RPMI7951 (cell line): ENCODE results near the gene RNF214. TPM values are rescaled to one million over a fixed set of nuclear protein-coding genes. Genes with fewer than 3 reads are reported as not detected.

Experiments
- DNase-seq: peaks from one replicate; pipeline ENCODE4 v3.0.0-alpha.2; 2012; ENCODE audit warnings: low read depth
- total RNA-seq: library from RNA; depleted of rRNA; stranded (reverse); fragments of >200 nt; shearing (Covaris generic); gene quantifications from 2 replicates; pipeline ENCODE4 v1.2.3, GENCODE V29; 2014

The RNF214 gene
- total RNA-seq, 1 experiment from 2014 or later: 7.1 TPM

- DNase-seq: peak; percentile 98
Measured at GRCh38 chr11:117281159-117281558, 48.7 kb downstream of the RNF214 start.

DNA sequence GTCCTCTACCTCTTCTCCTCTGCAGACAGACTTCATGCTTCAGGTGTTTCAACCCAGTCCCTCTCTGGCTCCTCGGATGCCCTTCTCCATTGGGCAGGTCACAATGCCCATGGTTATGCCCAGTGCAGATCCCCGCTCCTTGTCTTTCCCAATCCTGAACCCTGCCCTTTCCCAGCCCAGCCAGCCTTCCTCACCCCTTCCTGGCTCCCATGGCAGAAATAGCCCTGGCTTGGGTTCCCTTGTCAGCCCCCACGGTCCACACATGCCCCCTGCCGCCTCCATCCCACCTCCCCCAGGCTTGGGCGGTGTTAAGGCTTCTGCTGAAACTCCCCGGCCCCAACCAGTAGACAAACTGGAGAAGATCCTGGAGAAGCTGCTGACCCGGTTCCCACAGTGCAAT, 49.4 kb downstream of the RNF214 start:
- DNase-seq: no peak

DNA sequence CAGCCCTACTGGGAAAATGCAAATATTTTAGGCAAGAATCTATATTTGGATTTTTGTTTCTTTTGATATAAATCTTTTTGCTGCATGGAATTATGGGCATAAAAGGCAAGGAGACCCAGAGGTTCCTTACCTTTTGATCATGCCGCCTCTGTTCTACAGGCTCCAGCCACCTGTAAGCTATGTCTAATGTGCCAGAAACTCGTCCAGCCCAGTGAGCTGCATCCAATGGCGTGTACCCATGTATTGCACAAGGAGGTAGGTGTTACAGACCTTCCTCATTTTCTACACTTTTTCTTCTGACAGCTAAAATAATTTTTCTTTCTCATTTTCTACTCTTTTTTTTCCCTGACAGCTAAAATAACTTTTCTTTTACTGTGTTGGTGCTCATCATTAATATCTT, 50.5 kb downstream of the RNF214 start:
- no peak for DNase-seq

DNA sequence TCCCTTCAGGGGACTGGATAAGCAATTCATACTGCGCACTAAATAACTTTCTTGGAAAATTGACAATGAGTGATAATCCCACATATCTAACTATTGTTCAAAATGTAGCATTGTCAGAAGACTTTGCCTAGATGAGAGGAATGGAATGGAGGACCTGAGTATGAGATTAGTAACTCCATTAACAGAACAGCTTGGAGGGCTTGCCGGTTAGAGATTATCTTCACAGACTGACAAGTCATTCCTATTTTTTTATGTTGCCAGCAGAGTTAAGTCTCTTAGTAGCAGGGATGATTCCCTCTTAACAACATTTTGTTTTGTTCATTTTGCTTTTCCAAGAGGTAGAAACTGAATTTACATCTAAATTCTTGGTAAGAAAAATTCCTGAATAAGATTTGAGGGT, 51.6 kb downstream of the RNF214 start:
- no peak for DNase-seq

DNA sequence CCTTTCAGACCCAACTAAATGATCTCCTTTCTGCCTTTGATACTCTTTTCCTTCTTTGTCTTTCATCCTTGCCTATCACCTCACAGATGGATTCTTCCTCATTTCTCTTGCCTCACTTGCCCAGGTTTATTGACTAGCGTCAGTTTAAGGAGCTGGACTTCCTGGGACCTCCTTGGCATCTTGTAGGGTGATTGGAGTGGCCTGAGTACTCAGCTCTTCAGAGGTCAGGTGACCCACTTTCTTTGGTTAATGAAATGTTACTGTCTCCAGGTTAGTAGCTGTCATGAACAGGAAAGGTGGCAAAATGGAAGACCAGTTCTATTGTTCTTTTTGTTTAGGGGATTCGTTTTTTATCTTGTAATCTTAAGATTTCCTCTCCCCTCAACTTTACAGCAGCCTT, 54.1 kb downstream of the RNF214 start:
- DNase-seq: no peak

GRCh38 chr11:117287668-117288067, 55.2 kb downstream of the RNF214 start:
- no peak for DNase-seq

- DNase-seq: no peak
Measured at GRCh38 chr11:117289795-117290194, 57.3 kb downstream of the RNF214 start.

DNA sequence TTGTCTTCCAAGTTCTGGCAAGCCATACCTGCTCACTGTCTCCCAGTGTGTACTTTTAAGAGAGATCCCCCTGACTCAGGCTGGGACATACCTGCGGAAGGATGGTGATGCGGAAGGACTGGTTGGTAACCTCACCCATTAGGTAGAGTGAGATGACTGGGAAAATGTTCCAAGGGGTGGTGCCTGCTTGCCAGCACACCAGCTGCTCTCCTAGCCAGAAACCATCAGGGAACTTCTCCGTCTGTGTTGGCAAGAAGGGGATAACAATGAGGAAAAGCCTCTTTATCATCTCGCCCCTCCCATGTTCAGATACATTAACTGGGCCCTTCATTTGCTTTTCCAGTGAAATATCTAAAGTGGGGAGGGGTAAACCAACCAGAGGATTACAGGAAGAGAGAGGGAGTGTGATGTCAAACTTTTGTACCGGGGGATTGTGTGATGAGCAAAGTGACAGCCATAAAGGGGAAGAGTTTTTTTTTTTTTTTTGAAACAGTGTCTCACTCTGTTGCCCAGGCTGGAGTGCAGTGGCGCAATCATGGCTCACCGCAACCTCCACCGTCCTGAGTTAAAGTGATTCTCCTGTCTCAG, 58.4 kb downstream of the RNF214 start, which contains the start of gene BACE1-AS:
Gene BACE1-AS, plus strand, starts transcription at position 538 of the 588 bp plus-strand sequence.
- DNase-seq: no peak

- no peak for DNase-seq
Measured at GRCh38 chr11:117292616-117293015, 60.1 kb downstream of the RNF214 start.

DNA sequence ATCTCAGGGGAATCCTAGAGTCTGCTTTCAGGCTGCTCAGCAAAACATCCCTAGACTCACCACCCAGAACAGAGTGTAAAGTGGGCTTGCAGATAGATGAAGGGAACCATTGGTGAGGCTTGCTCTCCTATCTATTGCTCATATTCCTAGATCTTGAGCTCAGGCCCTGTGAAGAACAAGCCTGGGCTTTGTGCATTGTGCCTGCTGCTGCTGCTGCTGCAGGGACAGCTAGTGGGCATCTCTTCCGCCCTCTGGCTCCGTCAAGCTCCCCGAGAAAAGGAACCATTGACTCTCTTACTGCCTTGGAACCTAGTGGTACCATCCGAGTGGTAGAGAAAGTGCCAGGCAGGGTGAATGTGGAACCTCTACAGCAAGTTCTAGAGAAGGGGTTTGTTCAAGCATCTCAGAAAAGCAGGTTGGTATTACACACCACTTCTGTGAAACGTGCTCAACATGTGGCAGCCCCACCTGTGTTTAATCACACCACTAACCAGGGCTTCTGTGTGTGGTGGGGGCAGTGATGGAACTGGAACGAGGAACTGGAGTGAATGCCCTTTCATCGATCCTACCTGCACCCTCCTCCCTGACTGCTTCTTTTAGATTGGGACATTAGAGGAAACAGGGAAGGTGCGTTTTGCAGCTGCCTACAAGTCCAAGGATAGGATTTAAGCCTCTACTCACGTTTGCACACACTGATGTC, 63.1 kb downstream of the RNF214 start:
- DNase-seq: no peak

DNA sequence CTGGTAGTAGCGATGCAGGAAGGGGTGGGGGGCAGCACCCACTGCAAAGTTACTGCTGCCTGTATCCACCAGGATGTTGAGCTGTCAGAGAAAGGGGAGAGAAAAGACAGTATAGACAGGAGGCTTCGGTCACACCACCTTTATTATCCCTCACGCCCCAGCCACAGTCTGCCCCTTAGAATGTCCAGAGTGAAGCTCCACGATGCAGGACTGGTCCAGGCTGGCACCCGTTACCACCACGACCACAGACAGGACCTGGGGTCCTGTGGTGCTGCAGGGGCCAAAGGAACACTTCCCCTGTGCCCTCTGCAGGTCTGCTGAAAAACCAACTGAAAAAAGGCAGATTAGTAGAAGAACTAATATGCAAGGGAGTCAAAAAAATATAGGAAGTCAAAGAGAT, 64.4 kb downstream of the RNF214 start:
- DNase-seq: no peak

DNA sequence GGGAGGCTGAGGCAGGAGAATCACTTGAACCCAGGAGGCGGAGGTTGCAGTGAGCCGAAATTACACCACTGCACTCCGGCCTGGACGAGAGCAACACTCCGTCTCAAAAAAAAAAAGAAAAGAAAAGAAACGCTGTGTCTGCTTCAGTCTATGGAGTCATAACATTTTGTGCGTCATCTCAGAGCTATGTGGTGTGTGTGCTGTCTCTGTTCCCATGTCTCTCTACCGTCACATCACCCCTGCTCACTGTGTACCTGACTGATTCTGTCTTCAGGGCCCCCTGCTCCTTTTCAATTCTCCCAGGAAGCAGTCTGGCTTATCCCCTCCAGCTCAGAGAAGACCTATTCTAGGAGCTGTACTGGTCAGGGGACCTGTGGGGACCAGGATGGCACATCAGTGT, 65.7 kb downstream of the RNF214 start:
- DNase-seq: no peak

DNA sequence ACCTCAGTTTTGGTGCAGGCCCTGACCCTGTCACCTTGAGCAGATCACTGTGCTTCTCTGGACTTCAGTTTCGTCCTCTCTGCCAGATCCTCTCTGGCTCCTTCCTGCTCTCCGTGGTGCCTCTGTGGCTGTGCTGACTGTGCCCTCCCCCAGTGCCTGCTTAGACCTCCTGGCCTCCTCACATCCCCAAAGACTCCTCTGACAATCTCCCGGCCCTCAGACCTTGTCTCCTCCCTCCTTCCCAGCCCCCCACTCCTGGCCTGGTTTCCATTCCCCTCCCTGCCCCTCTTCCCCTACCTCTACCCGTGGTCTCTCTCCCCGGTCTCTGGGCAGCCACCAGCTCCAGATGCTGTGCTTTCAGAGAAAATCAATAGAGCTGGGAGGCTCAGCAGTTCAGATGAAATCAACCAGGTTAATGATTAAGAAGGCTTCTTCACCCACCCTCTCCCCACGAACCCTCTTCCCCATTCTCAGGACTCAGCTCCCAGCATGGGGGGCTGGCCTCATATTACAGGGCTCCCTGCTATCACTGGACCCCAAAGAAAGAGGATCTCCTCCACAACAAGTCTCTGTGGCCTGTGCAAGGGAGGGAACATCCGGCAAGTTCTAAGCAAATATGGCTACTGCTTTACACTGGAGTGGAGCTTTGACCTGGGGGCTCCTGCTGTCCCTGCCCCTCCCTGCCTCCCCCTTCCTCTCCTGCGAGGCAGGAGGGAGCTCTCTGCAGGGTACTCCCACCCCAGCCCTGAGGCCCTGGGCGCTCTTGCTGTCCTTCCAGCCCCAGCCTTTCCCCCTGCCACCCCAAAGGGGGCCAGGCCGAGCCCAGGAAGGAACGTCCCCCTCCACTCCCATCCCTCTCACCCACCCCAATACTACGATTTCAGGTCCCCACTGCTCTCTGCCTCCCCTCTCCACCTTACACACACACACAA, 67.1 kb downstream of the RNF214 start:
- DNase-seq: no peak

GRCh38 chr11:117300283-117300663, 67.8 kb downstream of the RNF214 start:
- peak; percentile 6 for DNase-seq

DNA sequence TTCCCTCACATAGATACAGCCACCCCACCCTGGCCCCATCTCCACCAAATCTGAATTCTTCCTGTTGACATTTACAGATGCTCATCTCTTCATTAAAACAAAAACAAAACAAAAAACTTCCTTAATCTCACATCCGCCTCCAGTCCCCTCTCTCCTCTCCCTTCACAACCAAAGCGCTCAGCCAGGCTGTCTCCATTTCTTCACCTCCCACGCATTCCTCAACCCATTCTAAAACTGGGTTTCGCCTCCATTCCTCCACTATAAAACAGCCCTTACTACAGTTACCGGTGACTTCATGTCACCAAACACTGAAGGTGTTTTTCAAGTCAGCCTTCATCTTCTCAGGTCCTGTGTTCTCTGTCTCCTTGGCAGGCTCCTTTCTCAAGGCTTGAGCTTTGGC, 68.3 kb downstream of the RNF214 start:
- peak; percentile 7 for DNase-seq

DNA sequence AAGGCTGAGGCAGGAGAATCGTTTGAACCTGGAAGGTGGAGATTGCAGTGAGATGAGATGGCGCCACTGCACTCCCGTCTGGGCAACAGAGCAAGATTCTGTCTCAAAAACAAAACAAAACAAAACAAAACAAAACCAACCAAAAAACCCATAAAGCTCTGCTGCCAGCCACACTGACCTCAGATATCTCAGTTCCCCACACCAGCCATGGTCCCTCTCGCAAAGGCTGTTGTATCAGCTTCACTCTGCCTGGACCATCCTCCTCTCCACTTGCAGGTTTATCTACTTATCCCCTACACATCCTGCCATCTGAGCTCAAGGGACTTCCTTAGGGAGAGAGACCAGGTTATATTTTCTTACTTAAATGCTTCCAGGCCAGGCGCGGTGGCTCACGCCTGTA, 69.8 kb downstream of the RNF214 start:
- no peak for DNase-seq

GRCh38 chr11:117303101-117303500, 70.6 kb downstream of the RNF214 start:
- DNase-seq: no peak

DNA sequence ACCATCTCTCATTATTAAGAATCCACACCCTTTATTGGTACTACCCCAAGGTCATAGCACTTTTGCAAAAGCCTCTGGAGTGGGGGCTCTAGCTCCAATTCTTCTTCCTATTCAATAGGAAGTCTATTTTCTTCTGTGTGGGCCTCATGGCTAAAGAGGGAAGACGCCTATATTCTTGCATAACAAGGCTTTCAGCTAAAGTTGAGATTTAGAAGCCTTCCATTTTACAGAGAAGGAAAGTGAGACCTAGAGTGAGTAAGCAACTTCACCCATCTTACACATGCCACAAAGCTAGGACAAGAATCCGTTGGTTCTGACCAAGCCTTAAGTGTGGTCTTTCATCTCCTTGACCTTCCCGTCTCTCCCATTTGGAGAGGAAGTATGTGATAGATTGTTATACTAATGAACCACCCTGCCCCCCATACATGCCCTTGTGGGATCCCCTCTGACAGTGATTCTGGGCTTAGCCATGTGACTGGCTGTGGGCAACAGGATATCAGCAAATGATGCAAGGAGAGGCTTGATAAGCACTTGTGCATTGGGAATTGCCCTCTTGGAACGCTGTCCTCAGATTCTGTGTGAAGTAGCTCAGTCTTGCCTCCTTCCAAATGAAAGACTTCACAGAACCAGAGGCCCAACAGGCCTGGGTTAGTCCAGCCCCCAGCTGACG, 71.3 kb downstream of the RNF214 start:
- DNase-seq: no peak

- DNase-seq: no peak
Measured at GRCh38 chr11:117305145-117305544, 72.7 kb downstream of the RNF214 start.

DNA sequence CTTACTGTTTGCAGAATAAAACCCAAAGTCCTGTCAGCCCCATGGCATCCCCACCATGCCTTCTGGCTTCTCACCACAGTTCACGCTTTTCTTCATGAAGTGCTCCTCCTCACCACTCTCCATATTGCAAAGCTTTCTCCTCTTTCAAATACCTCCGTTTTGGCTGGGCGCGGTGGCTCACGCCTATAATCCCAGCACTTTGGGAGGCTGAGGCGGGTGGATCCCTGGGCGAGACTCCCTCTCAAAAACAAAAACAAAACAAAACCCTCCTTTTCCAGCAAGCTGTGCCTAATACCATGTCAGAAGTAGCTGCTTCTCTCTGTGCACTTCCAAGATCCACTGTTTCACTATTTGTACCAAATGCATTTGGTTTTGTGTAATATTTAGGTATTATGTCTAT, 76.8 kb downstream of the RNF214 start:
- no peak for DNase-seq

DNA sequence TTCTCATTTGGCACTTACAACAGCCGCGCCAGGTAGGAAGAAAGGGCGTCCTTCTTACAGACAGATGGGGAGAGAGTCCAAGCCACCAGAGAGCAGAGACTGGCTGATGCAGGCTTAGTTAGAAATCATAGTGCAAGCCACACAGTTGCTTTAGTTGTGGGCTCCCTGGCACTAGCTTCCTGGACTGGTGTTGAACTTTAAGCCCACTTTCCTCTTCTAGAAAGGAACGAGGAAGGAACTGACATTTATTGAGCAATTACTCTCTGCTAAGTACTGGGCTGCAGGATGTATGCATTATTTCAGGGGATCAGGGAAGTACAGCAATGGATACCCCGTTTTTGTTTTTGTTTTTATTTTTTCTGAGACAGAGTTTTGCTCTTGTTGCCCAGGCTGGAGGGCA, 80.6 kb downstream of the RNF214 start:
- DNase-seq: no peak
